K562 (cell line): ENCODE data around the gene ARHGEF4. TPM values are rescaled to one million over a fixed set of nuclear protein-coding genes. Genes with fewer than 3 reads are reported as not detected.

Experiments
- MAZ ChIP-seq, 2 experiments: fragments of 450-650 bp in 1 of 2; sonication (generic) in 1 of 2; formaldehyde crosslinking; IDR thresholded peaks in 1 of 2; conservative IDR thresholded peaks in 1 of 2; 2 replicates each; pipeline versions ENCODE4 v1.4.0 to v1.5.0; 2020; ENCODE audit warnings: mild to moderate bottlenecking in 1 of 2, missing genetic modification reagents in 1 of 2
- MECOM ChIP-seq: fragments of 250-450 bp; sonication (Bioruptor Pico); IDR thresholded peaks from 2 replicates; pipeline ENCODE4 v1.8.0; 2022; ENCODE audit warnings: inconsistent platforms
- MITF ChIP-seq: IDR thresholded peaks from 2 replicates; pipeline ENCODE4 v1.6.1; 2014; ENCODE audit warnings: antibody characterized with exemption
- RBM25 ChIP-seq: fragments of 200-400 bp; formaldehyde crosslinking; IDR thresholded peaks from 2 replicates; pipeline ENCODE4 v1.6.1; 2018; ENCODE audit warnings: low read length, low read depth, moderate library complexity; ENCODE audit not compliant: severe bottlenecking
- SMARCE1 ChIP-seq: fragments of 450-650 bp; IDR thresholded peaks from 2 replicates; pipeline ENCODE4 v1.7.1; 2016; ENCODE audit warnings: mild to moderate bottlenecking
- SREBF1 ChIP-seq: fragments of 150-350 bp; IDR thresholded peaks from 2 replicates; pipeline ENCODE4 v1.6.1; 2014; ENCODE audit warnings: antibody characterized with exemption, low read depth, low read length, borderline replicate concordance
- XRCC5 ChIP-seq: fragments of 200-400 bp; formaldehyde crosslinking; IDR thresholded peaks from 2 replicates; pipeline ENCODE4 v1.6.1; 2017; ENCODE audit warnings: low read depth, mild to moderate bottlenecking, low read length
- ZFX ChIP-seq: sonication (generic); formaldehyde crosslinking; IDR thresholded peaks from 2 replicates; pipeline ENCODE4 v1.8.0; 2022; ENCODE audit warnings: mild to moderate bottlenecking, missing genetic modification reagents, moderate library complexity
- ZKSCAN8 ChIP-seq: fragments of 200-800 bp; sonication (Bioruptor generic); IDR thresholded peaks from 2 replicates; pipeline ENCODE4 v1.6.1; 2016; ENCODE audit warnings: missing genetic modification characterization, missing compliant biosample characterization
- ZNF592 ChIP-seq: fragments of 450-650 bp; IDR thresholded peaks from 2 replicates; pipeline ENCODE4 v1.6.1; 2017; ENCODE audit warnings: antibody characterized with exemption, mild to moderate bottlenecking
- ZNF778 ChIP-seq: fragments of 450-650 bp; formaldehyde crosslinking; IDR thresholded peaks from 2 replicates; pipeline ENCODE4 v1.4.0; 2020; ENCODE audit warnings: mild to moderate bottlenecking, moderate library complexity
- polyA plus RNA-seq, 8 experiments: library from polyadenylated mRNA; depleted of rRNA in 4 of 8; stranded (reverse) in 5 of 8; unstranded in 3 of 8; fragments of >200 nt; fragmentation: Nextera tagmentation in 2 of 8; fragmentation: Illumina TruSeq in 1 of 8; extraction: Ambion mirVana in 2 of 8; extraction: Trizol in 1 of 8; gene quantifications; 2 replicates each; pipeline versions ENCODE4 v1.2.1 to v1.2.3, GENCODE V29; 2011 to 2014; ENCODE audit warnings: inconsistent platforms in 1 of 8, missing spikeins in 1 of 8
- total RNA-seq, 7 experiments: library from RNA; depleted of rRNA in 6 of 7; stranded (reverse); fragments of >200 nt in 6 of 7; fragmentation: Illumina TruSeq in 2 of 7; extraction: Trizol in 2 of 7; gene quantifications; 2 replicates each; pipeline versions ENCODE4 v1.2.1 to v1.2.3, GENCODE V29; 2011 to 2021; ENCODE audit warnings: low replicate concordance in 1 of 7

Gene ARHGEF4
- total and polyA plus RNA-seq, 9 of the 15 experiments (the other 6 are each of a cell fraction or from before 2014, with no cell fraction given): not detected

- TF ChIP-seq MITF: peak; percentile 82; the same call in 1 of the 2 replicates
- TF ChIP-seq SMARCE1: no peak
- TF ChIP-seq SREBF1: no peak
- TF ChIP-seq MAZ (CRISPR knock-in tag; conservative IDR thresholded peaks at IDR 0.05 in 1 of 2, IDR thresholded peaks at IDR 0.05 in 1 of 2): peak; percentile 55 to 93; a peak in 3 of 4 replicates
- no peak for TF ChIP-seq XRCC5
- no peak for TF ChIP-seq ZKSCAN8
- no peak for TF ChIP-seq MECOM (CRISPR knock-in tag)
- TF ChIP-seq RBM25: peak; percentile 25
- peak; percentile 65; the same call in 1 of the 2 replicates for TF ChIP-seq ZNF592
- peak; percentile 93 for TF ChIP-seq ZFX (CRISPR knock-in tag)
- no peak for TF ChIP-seq ZNF778 (CRISPR knock-in tag)
Observed at GRCh38 chr2:131093006-131093695, 256.4 kb downstream of the ARHGEF4 start, which contains the start of gene FAM168B (continued).
